IPS-NIHi11 (cell line): ENCODE data around the gene SMIM5.

Source experiments
- DNase-seq: peaks from one replicate; pipeline ENCODE4 v3.0.0; 2012; ENCODE audit warnings: mixed read lengths, low spot score

SMIM5 gene

DNA sequence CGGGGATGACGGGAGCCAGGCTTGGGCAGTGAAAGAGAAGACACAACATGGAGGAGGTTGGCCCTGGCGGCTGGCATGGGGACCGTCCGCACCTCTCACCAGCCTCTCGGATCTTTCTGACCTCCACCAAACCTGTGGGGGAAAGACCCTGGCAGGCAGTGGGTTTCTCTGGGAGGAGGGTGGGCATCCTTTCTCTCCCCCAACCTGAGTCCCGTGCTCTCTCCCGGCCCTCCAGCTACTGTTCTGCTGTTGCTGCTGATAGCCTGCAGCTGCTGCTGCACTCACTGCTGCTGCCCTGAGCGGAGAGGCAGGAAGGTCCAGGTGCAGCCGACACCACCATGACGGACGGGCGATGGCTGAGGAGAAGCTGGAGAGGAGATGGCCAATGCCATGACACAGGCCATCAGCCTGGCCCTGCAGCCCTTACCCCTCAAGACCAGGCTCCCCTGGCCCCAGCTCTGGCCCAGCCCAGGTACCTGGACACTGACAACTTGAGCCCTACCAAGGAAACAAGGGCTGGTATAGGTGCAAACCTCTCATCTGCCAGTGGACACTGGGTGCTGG, 7.4 kb downstream of the SMIM5 start:
- DNase-seq = no peak

- DNase-seq = no peak
Measured at GRCh38 chr17:75641343-75641742, 8.1 kb downstream of the SMIM5 start.

- DNase-seq = no peak
Measured at GRCh38 chr17:75642182-75642783, 9.0 kb downstream of the SMIM5 start.

DNA sequence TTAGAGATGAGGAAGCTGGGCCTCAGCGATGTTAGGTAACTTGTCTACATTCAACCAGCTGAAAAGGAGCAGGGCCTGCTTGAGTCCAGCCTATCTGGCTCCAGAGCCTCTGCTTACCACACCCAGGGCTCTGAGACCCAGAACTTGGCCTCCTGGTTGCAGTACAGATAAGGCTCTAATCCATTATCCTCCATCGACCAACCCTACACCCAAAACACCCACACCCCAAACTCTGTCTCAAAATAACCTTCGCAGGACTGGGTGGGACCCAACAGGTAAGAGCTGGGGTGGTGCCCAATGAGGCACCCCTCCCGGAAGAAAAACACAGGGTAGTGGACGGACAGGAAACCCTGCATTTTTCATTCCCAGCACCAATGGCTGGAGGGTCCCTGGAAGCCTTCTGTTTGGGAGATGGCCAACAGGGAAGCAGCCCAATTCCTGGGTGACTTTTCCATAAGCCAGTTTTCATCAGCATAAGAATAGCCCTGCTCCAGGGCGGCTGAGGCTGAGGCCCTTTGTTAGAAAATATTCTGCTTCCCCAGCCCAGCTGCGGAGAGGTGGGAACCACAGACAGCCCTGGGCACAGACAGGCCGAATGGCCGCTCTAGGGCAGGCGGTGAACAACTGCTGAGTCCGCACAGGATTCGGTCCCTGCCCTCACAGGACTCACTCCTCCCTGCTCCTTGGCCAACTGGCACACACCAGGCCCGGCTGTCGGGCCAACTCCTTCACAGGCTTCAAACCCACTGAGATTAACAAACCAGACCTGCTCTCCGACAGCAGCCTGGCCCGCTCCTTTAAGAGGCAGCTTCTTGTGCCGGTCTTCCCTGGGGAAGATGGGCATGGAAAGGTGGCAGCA, 9.8 kb downstream of the SMIM5 start:
- peak; percentile 60 for DNase-seq

GRCh38 chr17:75643643-75644017, 10.4 kb downstream of the SMIM5 start:
- DNase-seq = no peak

DNA sequence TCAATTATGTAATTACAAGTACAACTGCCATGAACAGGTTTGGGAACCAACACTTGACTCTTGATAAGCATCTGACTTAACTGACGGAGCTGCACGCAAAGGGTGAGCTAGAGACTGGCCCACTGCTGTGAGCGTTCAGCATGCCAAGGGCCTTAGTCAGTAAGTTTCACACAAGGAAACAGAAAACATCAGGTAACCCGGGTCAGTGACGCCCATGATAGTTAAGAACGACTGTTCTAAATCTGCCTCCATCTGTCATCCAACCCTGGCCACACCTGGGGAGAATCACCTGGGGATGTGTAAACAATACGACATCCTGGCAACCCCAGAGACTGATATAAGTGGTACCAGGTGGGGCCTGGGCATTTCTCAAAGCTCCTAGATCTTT, 12.3 kb downstream of the SMIM5 start:
- no peak for DNase-seq

GRCh38 chr17:75645889-75646637, 12.8 kb downstream of the SMIM5 start:
- DNase-seq = no peak

- DNase-seq = no peak
Measured at GRCh38 chr17:75646638-75646992, 13.4 kb downstream of the SMIM5 start.

- DNase-seq = no peak
Measured at GRCh38 chr17:75647061-75647460, 13.8 kb downstream of the SMIM5 start.

GRCh38 chr17:75647921-75648320, 14.7 kb downstream of the SMIM5 start:
- DNase-seq = no peak

- no peak for DNase-seq
Measured at GRCh38 chr17:75649687-75650086, 16.5 kb downstream of the SMIM5 start.

DNA sequence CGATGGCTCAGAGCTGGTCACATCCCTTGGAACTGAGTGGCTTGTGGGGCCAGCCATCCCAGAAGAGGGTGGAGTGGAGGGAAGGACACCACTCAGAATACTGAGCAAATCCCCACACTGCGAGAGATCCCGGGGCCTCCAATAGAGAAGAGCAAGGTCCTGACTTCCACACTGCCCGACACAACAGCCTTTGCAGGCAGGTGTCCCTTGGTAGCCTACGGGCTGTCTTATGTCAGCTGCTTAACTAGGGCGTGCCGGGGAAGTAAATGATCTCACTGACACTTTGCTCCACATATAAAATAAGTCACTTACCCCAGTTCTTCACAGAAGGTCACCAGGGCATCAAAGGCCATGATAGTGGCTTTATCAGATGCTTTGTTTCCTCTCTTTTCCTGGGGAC, 17.6 kb downstream of the SMIM5 start:
- DNase-seq = no peak

GRCh38 chr17:75652341-75652740, 19.1 kb downstream of the SMIM5 start:
- DNase-seq = no peak

DNA sequence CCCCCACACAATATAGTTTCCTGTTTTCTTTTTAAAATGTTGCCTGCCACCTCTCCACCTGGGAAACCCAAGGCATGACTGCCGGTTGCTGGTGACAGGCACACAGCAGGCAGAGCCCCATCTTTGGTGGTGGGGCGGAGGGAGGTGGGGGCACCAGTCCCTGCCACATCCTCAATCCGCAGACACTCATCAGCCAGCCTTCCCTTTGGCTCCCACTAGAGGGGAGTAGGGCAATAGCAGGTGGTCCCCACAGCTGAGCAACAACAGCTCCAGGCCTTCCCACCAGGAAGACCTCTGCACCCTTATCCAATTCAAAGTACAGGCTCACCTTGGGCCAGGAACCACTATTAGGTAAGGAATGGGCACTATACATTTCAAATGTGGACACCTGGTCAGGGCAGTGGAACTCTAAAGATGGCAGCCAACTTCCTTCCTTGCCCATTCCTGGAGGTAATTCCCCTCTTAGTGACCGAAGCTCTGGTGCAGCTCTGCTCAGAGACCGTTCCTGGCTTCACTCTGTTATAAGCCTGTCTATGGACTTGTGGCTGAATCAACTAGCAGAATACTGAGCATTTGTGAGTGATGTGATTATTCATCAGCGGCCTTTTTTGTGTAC, 19.8 kb downstream of the SMIM5 start:
- peak; percentile 85 for DNase-seq

GRCh38 chr17:75654176-75654575, 20.9 kb downstream of the SMIM5 start:
- DNase-seq = no peak

DNA sequence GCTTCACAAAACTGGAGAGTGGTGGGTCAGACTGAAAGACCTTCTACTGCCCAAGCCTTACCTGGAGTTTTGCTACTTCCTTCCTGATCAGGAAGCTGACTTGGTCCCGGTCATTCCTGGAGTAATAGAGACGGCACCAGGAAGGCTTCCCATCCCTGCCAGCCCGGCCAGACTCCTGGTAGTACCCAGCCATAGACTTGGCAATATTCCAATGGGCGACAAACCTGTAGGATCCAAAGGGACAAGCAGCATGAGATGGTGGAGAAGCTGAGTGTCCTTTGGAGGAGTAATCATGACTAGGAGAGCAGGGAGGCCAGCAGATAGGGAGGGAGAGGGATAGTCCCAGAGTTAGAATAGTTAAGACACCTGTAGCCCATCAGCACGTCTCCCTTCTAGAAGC, 25.0 kb downstream of the SMIM5 start:
- no peak for DNase-seq

DNA sequence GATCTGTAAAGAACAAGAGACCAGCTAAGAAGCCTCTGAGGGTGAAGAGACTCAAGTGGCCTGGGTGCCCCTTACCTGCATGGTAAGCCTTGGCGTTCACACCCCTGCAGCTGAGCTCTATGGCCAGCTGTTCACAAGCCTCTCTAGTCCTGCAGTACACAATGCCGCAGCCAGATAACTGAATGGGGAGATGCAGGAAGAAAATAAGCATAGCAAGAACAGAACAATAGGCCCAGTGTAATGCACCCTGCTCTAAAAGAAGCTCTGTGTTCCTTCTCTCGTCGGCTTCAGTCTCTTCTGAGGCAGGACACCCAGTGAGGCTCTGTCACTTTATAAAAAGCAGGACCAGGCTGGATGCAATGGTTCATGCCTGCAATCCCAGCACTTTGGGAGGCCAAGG, 28.3 kb downstream of the SMIM5 start:
- DNase-seq = no peak

- DNase-seq = no peak
Measured at GRCh38 chr17:75662511-75662910, 29.3 kb downstream of the SMIM5 start.

- DNase-seq = no peak
Measured at GRCh38 chr17:75664099-75664549, 30.9 kb downstream of the SMIM5 start.

GRCh38 chr17:75665981-75666380, 32.7 kb downstream of the SMIM5 start:
- no peak for DNase-seq

DNA sequence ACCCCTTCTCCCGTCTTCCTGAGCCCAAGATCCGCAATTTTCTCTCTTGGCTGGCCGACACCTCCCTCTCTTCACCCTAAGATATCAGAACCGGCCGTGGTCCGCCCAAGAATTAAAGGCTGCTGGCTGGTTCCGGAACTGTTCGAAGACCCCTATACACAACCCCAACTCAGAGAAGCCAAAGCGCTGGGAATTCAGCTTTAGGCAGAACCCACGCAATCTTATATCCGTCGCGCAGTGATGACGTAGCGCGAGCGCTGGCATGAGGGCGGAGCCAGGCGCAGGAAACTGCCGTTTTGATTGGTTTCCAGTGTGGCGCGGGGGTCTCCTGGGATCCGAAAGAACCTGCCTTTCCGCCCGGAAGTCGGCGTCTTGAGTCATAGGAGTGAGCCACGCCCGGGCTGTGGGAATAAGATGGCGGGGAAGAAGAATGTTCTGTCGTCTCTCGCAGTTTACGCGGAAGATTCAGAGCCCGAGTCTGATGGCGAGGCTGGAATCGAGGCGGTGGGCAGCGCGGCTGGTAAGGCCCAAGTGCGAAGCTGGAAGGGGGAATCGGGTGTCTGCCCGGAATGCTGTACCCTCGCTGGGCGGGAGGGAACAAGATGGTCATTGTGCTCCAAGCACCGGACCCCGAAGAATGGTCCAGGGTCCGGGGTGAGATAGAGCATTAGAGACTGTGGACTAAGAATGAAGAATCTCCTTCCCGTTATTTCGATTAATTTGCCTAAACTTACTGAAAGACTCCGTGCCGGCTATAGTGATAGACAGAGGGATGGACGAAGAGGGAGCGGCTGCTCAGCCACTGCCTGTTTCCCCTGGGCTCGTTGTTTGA, 33.9 kb downstream of the SMIM5 start, which contains the start of the genes RECQL5 and SAP30BP:
RECQL5 (minus strand) TSS at position 196 of the 832 bp plus-strand sequence. CDS start 597 bp downstream, outside the sequence.
SAP30BP (plus strand) TSS at position 380 of the 832 bp plus-strand sequence; CDS start at position 415, 35 bp downstream.
- DNase-seq = peak; percentile 99
